ENCODE data around the gene OSMR.

OSMR gene

GRCh38 chr5:38831909-38832308 lies 13.9 kb upstream of the OSMR start:
- Histone ChIP-seq H3K4me2 (ENCODE audit: insufficient read depth, low read length) (no peak overlapping the region), H3K4me3 (ENCODE audit: low read depth in 1 of 2, low read length in 2 of 2) (no peak overlapping the region), H3K36me3 (ENCODE audit: insufficient read depth, low read length) (no peaks in the 10 kb centered on the region), H3K79me2 (ENCODE audit: insufficient read depth, low read length) (no peaks in the 10 kb centered on the region), H3K9ac (ENCODE audit: low read depth, low read length) (no peak overlapping the region), H3K27me3 (ENCODE audit: insufficient read depth, low read length, poor library complexity) (peaks cover 9% of the 10 kb centered on the region), H4K20me1 (ENCODE audit: insufficient read depth, low read length) (no peaks in the 10 kb centered on the region), H3K9me3 (ENCODE audit: insufficient read depth, low read length, severe bottlenecking) (peaks cover 3% of the 10 kb centered on the region), H2AFZ (ENCODE audit: low read depth, low read length) (no peak overlapping the region), H3K27ac (ENCODE audit: low read length) (no peak overlapping the region), H3K4me1 (ENCODE audit: insufficient read depth, low read length) (peaks cover 3% of the 10 kb centered on the region; the same call in 1 of the 2 replicates)
- TF ChIP-seq EZH2 (IDR thresholded peaks at IDR 0.05; ENCODE audit: borderline replicate concordance, low read depth, low read length, severe bottlenecking) (no peak), CTCF (IDR thresholded peaks at IDR 0.05; ENCODE audit: borderline replicate concordance, extremely low read depth, low read length, poor library complexity, severe bottlenecking) (peak; percentile 53)
- ATAC-seq (ENCODE audit: insufficient read depth, low read depth) (peak; percentile 55; the same call in 2 of the 3 replicates), DNase-seq (peak; percentile 26)

GRCh38 chr5:38832810-38833209 lies 13.0 kb upstream of the OSMR start:
- Histone ChIP-seq H4K20me1 (ENCODE audit: insufficient read depth, low read length) (no peaks in the 10 kb centered on the region), H3K4me3 (ENCODE audit: low read depth in 1 of 2, low read length in 2 of 2) (no peak overlapping the region), H2AFZ (ENCODE audit: low read depth, low read length) (no peak overlapping the region), H3K79me2 (ENCODE audit: insufficient read depth, low read length) (no peaks in the 10 kb centered on the region), H3K36me3 (ENCODE audit: insufficient read depth, low read length) (no peaks in the 10 kb centered on the region), H3K27ac (ENCODE audit: low read length) (no peak overlapping the region), H3K9ac (ENCODE audit: low read depth, low read length) (no peak overlapping the region), H3K4me2 (ENCODE audit: insufficient read depth, low read length) (no peak overlapping the region), H3K9me3 (ENCODE audit: insufficient read depth, low read length, severe bottlenecking) (no peaks in the 10 kb centered on the region), H3K4me1 (ENCODE audit: insufficient read depth, low read length) (no peaks in the 10 kb centered on the region), H3K27me3 (ENCODE audit: insufficient read depth, low read length, poor library complexity) (peaks cover 12% of the 10 kb centered on the region)
- ATAC-seq (ENCODE audit: insufficient read depth, low read depth) (no peak), DNase-seq (no peak)
- TF ChIP-seq CTCF (IDR thresholded peaks at IDR 0.05; ENCODE audit: borderline replicate concordance, extremely low read depth, low read length, poor library complexity, severe bottlenecking) (no peak), EZH2 (IDR thresholded peaks at IDR 0.05; ENCODE audit: borderline replicate concordance, low read depth, low read length, severe bottlenecking) (no peak)

GRCh38 chr5:38835887-38836286 lies 9.9 kb upstream of the OSMR start:
- DNase-seq (no peak), ATAC-seq (ENCODE audit: insufficient read depth, low read depth) (no peak)
- no peak overlapping the region for H3K4me3 ChIP-seq (ENCODE audit: low read depth in 1 of 2, low read length in 2 of 2)
- no peaks in the 10 kb centered on the region for H3K9me3 ChIP-seq (ENCODE audit: insufficient read depth, low read length, severe bottlenecking)
- H3K4me2 ChIP-seq (ENCODE audit: insufficient read depth, low read length): no peak overlapping the region
- no peak overlapping the region for H3K9ac ChIP-seq (ENCODE audit: low read depth, low read length)
- H3K27me3 ChIP-seq (ENCODE audit: insufficient read depth, low read length, poor library complexity): peaks cover 8% of the 10 kb centered on the region
- TF ChIP-seq CTCF (IDR thresholded peaks at IDR 0.05; ENCODE audit: borderline replicate concordance, extremely low read depth, low read length, poor library complexity, severe bottlenecking) (no peak), EZH2 (IDR thresholded peaks at IDR 0.05; ENCODE audit: borderline replicate concordance, low read depth, low read length, severe bottlenecking) (no peak)
- no peak overlapping the region for H3K27ac ChIP-seq (ENCODE audit: low read length)
- no peaks in the 10 kb centered on the region for H3K4me1 ChIP-seq (ENCODE audit: insufficient read depth, low read length)
- no peak overlapping the region for H2AFZ ChIP-seq (ENCODE audit: low read depth, low read length)
- H3K79me2 ChIP-seq (ENCODE audit: insufficient read depth, low read length): no peaks in the 10 kb centered on the region
- H3K36me3 ChIP-seq (ENCODE audit: insufficient read depth, low read length): no peaks in the 10 kb centered on the region
- no peaks in the 10 kb centered on the region for H4K20me1 ChIP-seq (ENCODE audit: insufficient read depth, low read length)

GRCh38 chr5:38837416-38837815 lies 8.4 kb upstream of the OSMR start:
- no peak for ATAC-seq (ENCODE audit: insufficient read depth, low read depth)

More at GRCh38 chr5:38837416-38837815, 8.4 kb upstream of the OSMR start:
- TF ChIP-seq EZH2 (IDR thresholded peaks at IDR 0.05; ENCODE audit: borderline replicate concordance, low read depth, low read length, severe bottlenecking) (no peak), CTCF (IDR thresholded peaks at IDR 0.05; ENCODE audit: borderline replicate concordance, extremely low read depth, low read length, poor library complexity, severe bottlenecking) (no peak)
- peaks cover 15% of the 10 kb centered on the region for H3K27me3 ChIP-seq (ENCODE audit: insufficient read depth, low read length, poor library complexity)
- no peak overlapping the region for H3K27ac ChIP-seq (ENCODE audit: low read length)
- no peaks in the 10 kb centered on the region for H3K4me1 ChIP-seq (ENCODE audit: insufficient read depth, low read length)
- no peak overlapping the region for H2AFZ ChIP-seq (ENCODE audit: low read depth, low read length)
- H3K36me3 ChIP-seq (ENCODE audit: insufficient read depth, low read length): no peaks in the 10 kb centered on the region
- no peaks in the 10 kb centered on the region for H4K20me1 ChIP-seq (ENCODE audit: insufficient read depth, low read length)
- H3K79me2 ChIP-seq (ENCODE audit: insufficient read depth, low read length): no peaks in the 10 kb centered on the region
- no peak overlapping the region for H3K9ac ChIP-seq (ENCODE audit: low read depth, low read length)
- no peak for DNase-seq
- H3K4me3 ChIP-seq (ENCODE audit: low read depth in 1 of 2, low read length in 2 of 2): no peak overlapping the region
- H3K4me2 ChIP-seq (ENCODE audit: insufficient read depth, low read length): no peak overlapping the region
- no peaks in the 10 kb centered on the region for H3K9me3 ChIP-seq (ENCODE audit: insufficient read depth, low read length, severe bottlenecking)

Data from DND-41 (cell line).